Activated CD8-positive, alpha-beta memory T cell treated with anti-CD3 and anti-CD28 coated beads, Interleukin-2, amount 50 U/mL, for 48 hours (primary cell): Measurements from ENCODE around the gene GRIK5.

Experiments used
- DNase-seq: peaks from one replicate; pipeline ENCODE4 v3.0.0-alpha.2; 2020

Gene GRIK5

DNA sequence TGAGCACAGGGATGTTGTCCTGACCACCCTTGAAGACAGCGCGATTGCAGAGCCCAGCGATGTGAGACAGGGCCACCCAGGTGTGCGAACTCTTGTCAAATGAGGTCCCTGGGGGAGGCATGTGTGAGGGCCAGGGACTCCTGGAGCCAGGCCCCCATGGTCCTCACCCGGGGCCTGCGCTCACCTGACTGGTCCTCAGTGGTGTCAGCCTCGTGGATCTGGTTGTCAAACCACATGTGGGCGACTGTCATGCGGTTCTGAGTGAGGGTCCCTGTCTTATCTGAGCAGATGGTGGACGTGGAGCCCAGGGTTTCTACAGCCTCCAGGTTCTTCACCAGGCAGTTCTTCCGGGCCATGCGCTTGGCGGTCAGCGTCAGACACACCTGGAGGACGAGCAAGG is 88.3 kb downstream of the GRIK5 start:
- DNase-seq: no peak

DNA sequence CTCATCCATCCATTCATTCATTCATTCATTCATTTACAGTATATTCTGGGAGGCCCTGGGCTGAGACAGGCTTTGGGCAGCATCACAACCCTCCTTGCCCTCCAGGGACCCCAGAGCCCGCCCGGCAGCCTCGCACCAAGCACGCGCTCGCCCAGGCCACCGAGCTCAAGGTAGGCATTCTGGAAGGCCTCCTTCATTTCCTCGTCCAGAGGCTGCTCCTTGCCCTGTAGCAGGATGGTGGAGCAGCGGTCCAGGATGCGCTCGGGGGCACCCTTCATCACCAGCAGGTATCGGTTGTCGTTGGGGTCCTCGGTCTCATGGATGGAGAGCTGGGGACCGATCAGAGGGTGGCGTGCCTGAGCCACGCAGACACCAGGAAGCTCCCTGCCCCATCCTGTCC is 91.5 kb downstream of the GRIK5 start:
- no peak for DNase-seq

DNA sequence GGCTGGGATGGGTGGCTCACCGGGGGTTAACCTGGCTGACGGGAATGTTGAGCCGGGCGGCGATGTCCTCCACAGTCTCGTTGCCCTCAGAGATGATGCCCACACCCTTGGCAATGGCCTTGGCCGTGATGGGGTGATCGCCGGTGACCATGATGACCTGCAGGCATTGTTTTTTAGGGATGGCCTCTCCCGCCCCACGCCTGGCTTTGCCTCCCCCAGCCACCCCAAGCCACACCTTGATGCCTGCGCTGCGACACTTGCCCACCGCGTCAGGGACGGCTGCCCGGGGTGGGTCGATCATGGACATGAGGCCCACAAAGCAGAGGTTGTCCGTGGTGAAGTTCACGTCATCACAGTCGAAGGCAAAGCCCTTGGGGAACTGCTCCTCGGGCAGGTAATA is 92.1 kb downstream of the GRIK5 start:
- no peak for DNase-seq

DNA sequence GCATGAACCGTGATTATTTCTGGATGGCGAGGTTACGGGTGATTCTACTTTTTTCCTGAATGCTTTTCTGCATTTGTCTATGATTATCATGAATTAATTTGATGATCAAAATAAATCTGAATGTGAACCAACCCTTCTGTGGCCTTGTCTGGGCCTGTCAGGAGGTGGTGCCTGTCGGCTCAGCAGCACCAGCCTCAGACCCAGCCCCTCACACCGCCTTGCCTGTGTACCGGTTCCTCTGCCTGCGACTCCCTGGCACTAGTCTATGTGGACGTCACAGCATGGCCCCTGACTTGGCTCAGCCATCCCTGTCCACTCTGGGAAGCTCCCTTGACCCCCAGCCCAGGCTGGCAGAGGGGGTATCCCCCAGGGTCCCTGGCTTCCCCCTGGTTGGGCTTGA is 95.4 kb downstream of the GRIK5 start:
- DNase-seq: no peak

DNA sequence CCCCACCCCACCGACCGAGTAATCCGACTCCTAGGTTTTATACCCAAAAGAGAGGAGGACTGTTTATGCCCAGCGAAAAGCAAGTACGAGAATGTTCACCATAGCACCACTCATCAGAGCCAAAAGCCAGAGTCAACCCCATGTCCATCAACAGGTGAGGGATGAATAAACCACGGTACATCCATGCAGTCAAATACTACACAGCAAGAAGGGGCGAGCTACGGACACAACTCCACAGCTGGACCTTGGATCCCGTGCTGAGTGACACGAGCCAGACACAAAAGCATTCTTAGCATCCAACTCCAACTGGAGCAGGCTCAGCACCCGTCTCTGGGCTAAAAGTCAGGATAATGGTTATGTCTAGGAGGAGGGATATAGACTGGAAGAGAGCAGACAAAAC is 98.6 kb downstream of the GRIK5 start:
- DNase-seq: no peak

DNA sequence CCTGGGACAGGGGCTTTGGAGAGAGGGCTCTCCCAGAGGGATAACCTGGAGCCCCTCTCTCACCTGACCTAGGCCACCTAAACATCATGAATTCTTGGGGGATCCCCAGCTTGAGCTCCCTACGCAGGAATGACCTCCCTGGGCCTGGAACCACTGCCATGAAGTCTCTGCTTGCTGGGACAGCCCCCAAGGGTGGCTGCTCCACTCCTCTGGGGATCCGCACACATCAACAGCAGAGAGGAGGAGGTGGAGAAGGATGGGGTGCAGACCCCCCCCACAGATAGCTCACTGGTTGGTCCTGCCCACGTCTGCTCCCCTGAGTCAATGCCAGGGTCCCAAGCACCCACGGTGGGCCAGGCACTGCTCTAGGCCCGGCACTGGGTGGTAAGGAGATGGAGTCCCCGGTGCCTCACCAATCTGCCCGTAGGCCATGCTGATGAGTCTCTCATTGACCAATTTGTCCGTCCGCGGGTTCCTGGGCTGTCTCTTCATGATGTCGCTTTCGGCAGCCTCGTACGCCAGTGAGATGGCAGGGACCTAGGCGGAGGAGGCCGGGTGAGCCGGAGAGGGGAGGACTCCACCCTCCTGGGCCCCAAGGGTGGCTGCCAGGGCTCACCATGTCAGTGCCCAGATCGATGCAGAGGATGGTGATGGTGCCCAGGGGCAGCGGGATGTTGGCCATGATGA is 100.1 kb downstream of the GRIK5 start:
- DNase-seq: no peak

DNA sequence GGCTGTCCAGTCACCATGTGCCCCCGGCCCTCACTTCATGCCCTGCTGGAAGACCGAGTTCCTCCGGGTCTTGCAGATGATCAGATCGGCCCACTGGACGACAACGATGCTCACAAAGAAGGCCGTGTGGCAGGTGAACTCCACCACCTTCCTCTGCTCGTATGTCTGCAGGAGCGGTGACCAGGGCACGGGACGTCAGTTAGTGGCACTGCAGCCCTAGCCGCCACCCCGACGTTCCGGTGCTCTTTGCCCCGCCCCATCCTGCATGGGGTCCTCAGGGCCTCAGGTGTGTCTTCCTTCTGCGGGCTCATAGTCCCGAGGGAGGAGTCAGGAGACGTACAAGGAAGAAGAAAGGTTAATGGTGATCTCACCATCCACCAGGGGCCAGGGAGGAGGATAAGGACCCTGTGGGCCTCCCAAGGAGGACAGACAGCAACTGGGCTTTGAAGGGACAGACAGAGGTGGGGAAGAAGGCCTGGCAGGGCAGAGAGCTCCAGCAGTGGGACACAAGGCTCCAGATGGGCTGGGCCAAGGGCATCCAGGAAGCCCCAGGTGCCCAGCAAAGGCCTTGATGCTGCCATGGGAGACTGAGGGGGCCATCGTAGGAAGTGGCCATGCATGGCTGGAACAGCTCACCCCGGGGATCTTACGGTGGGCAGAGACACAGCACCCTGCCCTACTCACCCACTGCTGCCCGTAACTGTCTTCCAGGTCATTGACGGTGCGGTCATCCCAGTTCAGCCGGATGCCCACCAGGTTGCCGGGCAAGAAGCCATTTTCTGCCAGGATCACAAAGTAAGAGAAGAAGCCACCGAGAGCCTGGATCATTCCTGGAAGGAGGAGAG is 101.0 kb downstream of the GRIK5 start:
- DNase-seq: no peak

DNA sequence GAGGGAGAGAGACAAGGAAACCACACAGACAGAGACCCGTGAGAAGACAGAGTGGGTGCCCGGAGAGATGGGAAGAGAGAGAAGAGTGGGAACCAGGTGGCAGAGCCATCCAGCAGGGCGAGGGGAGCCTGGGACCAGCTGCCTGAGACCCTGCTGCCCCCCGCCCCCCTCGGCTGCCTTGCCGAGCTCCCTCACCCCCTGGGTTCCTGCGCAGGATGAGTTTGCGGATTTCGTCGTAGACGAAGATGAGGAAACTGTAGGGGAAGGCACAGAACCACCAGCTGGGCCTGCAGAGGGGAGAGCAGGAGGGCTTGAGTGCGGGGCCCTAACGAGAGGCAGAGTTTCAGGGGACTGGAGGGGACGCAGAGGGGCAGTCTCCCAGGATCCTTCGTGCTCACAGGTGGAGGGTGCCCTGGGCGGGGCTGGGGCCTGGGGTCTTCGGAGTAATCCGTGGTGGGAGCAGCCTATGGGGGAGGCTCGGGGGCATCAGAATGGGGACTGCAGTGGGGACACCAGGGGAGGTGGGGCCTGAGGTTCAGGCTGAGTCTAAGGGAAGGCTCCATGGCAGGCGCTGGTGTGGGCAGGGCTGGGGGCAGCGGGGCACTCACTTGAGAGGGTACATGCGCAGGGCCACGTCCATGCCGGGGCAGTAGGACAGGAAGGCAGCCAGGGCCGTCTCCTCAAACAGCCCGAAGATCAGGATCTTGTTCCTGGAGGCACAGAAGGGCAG is 102.8 kb downstream of the GRIK5 start:
- DNase-seq: no peak

DNA sequence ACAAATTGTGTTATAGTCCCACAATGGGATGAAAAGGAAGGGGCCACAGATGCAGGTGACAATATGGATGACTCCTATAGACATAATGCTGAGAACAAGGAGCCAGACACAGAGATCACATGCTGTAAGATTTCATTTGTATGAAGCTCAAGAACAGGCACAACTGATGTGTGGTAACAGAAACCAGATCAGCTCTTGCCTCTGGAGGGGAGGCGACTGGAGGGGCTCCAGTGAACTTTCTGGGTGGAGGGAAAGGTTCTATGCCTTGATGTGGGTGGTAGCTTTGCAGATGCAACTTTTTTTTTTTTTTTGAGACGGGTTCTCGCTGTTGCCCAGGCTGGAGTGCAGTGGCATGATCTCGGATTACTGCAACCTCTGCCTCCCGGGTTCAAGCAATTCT is 104.9 kb downstream of the GRIK5 start:
- no peak for DNase-seq

DNA sequence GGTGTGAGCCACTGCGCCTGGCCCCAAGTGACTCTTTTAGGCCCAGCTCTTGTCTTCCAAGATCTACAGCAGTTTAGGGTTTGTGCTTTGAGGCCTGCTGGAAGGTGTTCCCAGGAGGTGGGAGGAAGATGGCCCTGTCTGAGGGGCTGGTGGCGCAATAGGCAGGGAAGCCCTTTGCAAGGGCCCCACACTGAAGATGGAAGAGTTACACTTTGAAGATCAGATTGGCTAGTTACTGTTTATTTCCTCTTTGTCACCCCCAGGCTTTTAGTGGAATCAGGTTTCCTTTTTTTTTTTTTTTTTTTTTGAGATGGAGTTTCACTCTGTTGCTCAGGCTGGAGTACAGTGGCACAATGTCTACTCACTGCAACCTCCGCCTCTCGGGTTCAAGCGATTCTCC is 109.0 kb downstream of the GRIK5 start:
- no peak for DNase-seq

DNA sequence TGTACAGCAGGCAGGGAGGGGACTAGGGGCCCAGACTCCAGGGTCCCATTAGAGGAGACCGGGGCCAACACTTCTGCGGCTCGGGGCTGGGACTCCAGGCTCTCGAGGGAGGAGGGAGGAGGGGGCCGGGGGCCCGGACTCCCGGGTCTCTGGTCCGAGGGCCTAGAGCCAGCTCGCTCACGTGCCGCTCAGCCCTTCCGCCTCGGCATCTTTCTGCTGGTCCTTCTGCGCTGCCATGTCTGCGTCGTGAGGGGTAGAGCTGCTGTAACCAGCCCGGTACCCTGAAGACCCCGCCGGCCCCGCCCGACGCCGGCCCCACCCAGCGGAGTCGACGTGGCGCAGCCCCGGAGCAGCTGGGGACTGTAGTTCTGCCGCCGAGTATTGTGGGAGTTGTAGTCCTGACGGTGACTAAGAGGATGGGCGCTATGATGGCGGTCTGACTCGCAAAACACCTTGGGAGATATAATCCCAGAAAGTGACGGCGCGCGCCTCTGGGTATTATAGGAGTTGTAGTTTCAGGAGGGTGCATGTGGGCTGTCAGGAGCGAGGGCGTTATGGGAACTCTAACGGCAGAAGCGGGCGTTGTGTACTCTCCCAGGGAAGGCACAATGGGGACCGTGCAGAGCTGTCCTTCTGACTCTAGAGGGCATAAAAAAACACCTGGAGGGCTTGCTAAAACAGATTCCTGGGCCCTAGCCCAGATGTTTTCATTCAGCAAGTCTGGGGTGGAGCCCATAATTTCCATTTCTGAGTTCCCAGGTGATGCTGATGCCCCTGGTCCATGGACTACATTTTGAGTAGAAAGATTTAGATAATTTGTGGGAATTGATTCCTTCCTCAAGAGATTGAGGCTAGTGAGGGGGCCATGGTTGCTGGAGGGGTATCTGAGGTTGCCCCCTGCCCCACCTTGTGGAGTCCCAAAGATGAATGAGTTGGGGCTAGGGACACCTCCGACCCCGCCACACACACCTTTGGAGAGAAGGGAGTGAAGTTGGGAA is 110.7 kb downstream of the GRIK5 start, which contains the start of gene RABAC1:
Gene RABAC1, minus strand, starts transcription at position 266 of the 998 bp plus-strand sequence. Its CDS starts 29 bp downstream, at position 237.
- DNase-seq: peak; percentile 92

DNA sequence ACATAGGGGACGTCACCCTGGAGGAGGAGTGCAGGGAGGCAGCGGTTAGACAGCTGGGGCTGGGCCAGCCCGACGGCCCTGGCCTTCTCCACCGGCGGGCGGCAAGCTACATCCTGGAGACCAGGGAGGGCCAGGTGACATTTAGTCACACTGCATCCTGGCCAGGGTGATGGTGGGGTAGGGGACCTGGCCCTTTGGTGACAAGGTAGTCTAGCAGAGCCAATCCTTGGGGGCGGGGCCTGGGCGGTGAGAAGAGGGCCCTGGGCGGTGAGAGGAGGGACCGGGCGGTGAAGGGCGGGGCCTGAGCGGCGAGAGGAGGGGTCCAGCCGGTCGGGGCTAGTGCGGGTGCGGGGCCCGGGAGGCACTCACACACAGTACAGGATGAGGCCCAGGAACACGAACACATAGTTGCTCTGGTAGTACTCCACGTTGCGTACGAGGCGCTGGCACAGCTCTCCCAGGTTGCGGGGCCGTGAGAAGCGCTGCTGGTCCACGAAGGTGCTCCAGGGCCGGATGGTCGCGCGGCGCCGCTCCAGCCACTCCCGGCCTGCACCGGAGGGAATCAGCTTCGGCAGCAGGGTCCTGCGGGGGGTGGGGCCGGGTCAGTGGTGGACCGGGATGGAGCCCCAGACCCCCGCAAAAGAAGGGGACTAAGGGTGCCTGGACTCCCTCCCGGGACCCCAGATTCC is 111.5 kb downstream of the GRIK5 start:
- DNase-seq: peak; percentile 91

DNA sequence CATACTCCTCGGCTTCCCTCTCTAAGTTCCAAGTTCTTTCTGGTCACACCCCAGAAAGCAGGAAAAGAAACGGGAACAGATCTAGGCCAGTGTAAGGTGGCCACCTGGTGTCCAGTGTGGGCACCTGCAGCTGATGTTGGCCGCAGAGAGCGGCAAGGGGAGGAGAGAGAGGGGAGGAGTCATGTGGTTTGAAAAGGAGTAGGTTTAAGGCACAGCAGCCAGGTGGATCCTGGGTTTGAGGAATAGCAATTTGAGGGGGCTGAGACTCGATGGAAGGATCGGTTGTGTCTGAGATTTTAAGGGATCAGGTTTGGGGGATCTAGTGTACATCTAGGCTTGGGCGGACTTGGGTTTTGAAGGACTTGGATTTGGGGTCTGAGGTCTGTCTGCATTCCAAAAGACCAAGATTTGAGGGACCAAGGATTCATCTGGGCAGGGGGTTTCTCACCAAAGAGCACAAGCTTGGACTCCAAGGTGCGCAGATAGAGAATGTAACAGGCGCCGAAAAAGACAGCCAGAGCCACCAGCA is 112.1 kb downstream of the GRIK5 start:
- DNase-seq: peak; percentile 62

DNA sequence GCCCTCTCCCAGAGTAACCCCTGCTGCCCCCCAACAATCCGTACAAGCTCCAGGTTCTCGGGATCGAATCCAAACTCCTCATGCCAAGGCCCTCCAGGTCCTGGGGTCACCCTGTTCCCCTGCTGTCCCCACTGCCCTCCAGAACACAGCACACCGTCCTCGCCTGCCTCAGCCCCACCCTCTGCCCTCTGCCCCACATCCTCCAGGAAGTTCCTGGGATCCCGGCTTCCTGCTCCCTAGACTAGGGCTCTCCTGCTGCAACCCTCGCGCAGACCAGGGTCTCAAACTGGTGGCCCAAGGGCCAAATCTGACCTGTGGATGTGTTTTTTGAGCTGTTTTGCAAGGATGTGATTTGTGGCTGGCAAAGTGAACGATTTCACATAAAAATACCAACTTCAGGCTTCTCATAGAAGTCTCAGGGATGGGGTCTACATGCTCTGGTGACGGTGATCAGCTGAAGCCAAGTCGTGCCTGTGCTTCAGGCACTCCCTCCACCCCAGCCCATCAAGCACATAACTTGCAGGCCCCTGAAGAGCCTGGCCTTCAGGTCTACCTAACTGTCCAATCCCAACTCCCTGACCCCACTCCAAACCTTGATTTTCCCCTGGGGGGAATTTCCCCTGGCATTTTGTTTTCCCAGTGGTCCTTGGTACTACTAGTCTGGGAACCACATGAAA is 112.7 kb downstream of the GRIK5 start:
- no peak for DNase-seq

DNA sequence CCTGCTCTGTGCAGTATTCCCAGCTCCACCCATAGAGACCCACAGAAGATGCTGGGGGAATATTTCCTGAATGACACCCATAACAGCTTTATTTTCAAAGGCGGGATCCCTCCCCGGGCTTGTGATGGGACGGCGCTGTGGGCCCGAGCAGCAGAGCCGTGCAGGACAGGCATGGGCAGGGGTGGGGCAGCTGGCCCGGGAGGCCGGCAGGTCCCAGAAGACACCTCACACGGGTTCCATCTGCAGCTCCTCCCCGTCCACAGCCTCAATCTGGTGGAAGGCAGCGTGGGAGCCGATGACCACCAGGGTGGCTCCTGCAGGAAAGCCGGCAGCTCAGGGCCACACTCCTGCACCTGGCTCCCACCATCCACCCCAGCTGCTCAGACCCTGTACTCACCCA is 113.4 kb downstream of the GRIK5 start:
- DNase-seq: no peak

DNA sequence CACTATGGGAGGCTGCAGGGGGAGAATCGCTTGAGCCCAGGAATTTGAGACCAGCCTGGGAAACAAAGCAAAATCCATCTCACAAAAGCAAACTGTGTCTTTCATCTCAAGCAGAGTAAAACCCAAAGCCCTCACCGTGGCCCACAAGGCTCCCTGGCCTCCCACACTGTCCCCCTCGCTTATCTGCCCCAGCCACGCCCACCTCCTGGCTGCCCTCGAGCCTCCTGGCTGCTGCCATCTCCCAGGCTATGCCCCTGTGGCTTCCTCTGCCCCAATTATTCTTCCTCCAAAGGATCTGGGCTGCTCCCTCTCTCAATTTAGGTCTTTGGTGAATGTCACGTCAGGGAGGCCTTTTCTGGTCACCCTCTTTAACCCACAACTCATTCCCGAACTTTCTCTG is 114.5 kb downstream of the GRIK5 start:
- DNase-seq: no peak

DNA sequence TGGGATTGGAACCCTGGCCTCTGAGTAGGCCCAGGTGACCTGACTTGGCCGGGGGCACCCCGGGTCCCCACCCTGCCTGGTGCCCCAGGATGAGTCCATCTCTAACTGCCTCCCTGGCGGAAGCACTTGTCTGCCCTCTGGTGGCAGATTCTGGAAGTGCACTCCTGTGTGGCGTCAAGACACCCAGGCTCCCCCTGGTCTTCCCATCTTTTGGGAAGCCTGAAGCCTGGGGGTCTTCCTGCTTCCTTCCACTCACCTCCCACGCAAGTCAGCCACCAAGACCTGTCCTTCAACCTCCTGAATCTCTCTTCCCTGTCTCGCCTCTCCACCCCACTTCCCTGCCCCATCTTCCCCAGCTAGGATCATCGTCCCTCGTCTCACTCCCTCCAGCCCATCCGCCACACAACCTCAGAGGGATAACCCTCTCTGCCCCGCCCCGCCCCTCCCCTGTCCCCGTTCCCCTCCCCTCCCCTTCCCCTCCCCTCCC is 118.3 kb downstream of the GRIK5 start:
- DNase-seq: peak; percentile 100
